Neuron (in vitro differentiated cells): ENCODE data around the gene ARPC2.
"Not testable (repeated sequence)": the region's sequence is repeated elsewhere in the genome, so short reads cannot be mapped to it uniquely, and the experiment has no call there.

Experiments used
- H2AFZ ChIP-seq: one replicate; pipeline ENCODE4 v1.6.1; 2013; ENCODE audit warnings: low read depth, mild to moderate bottlenecking, inconsistent platforms, low read length, moderate library complexity
- H3K27me3 ChIP-seq: one replicate; pipeline ENCODE4 v1.6.1; 2013; ENCODE audit warnings: low read length; ENCODE audit not compliant: insufficient read depth
- H3K36me3 ChIP-seq: one replicate; pipeline ENCODE4 v1.6.1; 2013; ENCODE audit warnings: low read length; ENCODE audit not compliant: insufficient read depth
- H3K4me1 ChIP-seq: one replicate; pipeline ENCODE4 v1.6.1; 2013; ENCODE audit warnings: low read length; ENCODE audit not compliant: insufficient read depth
- H3K4me3 ChIP-seq: 2 replicates; pipeline ENCODE4 v1.5.1; 2013; ENCODE audit warnings: mild to moderate bottlenecking, low read length, moderate library complexity
- H3K9me3 ChIP-seq: one replicate; pipeline ENCODE4 v1.6.1; 2013; ENCODE audit warnings: low read length

Gene ARPC2

DNA sequence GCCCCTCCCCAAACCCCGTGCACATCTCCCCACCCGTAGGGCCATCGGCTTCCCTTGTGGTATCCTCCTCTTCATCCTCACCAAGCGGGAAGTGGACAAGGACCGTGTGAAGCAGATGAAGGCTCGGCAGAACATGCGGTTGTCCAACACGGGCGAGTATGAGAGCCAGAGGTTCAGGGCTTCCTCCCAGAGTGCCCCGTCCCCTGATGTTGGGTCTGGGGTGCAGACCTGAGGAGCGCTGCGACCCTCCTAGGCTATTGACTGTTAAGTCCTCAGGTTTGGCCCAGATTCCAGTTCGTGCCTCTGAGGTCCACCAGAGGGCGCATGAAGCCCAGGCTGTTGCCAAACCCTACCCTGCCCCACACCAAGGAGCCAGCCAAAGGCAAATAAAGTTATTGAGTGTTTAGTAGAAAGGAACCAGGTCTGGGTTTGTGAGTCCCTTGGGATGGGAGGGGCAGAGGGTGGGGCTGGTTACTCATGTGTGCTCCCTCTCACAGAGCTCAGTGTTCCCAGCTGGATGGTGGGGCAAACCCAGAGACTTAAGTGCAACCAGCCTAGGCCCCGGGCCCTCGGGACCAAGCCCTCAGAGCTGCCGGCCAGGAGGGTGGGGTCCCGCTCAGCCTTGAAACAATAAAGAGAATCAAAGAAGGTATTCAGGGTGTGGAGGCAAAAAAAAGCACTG is 55.7 kb downstream of the ARPC2 start:
- Histone ChIP-seq H3K4me3 (no peak overlapping the region), H3K9me3 (no peaks in the 10 kb centered on the region), H3K27me3 (no peaks in the 10 kb centered on the region), H3K4me1 (peaks cover 13% of the 10 kb centered on the region), H2AFZ (no peak overlapping the region), H3K36me3 (peaks cover 13% of the 10 kb centered on the region)

GRCh38 chr2:218273214-218273907 is 56.4 kb downstream of the ARPC2 start:
- H2AFZ ChIP-seq, H3K27me3 ChIP-seq, H3K4me3 ChIP-seq, H3K9me3 ChIP-seq: not testable (repeated sequence)
- Histone ChIP-seq H3K36me3 (peaks cover 13% of the 10 kb centered on the region), H3K4me1 (peaks cover 13% of the 10 kb centered on the region)

DNA sequence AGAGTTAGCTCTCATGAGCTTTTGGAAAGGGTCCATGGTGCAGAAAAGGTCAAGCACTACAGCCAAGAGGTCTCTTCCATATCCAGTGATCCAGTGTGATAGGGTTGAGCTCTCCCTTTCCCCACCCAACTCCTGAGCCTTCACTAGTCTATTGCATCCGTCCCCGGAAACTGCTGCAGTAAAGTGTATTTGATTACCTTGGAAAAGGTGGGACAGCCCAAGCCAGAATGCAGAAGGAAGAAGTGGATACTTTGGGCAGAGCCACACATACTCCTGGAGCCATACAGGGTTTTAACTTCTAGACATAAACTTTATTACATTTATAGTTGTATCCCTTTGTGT is 56.9 kb downstream of the ARPC2 start:
- H2AFZ ChIP-seq, result no peak overlapping the region
- H3K4me3 ChIP-seq, result no peak overlapping the region
- H3K27me3 ChIP-seq, result no peaks in the 10 kb centered on the region
- no peaks in the 10 kb centered on the region for H3K9me3 ChIP-seq
- peaks cover 13% of the 10 kb centered on the region for H3K4me1 ChIP-seq
- peaks cover 13% of the 10 kb centered on the region for H3K36me3 ChIP-seq

- H3K27me3 ChIP-seq, result no peaks in the 10 kb centered on the region
- H2AFZ ChIP-seq, result no peak overlapping the region
- no peak overlapping the region for H3K4me3 ChIP-seq
- peaks cover 13% of the 10 kb centered on the region for H3K4me1 ChIP-seq
- peaks cover 13% of the 10 kb centered on the region for H3K36me3 ChIP-seq
- H3K9me3 ChIP-seq, result no peaks in the 10 kb centered on the region
Measured at GRCh38 chr2:218274586-218274985, 57.6 kb downstream of the ARPC2 start.

DNA sequence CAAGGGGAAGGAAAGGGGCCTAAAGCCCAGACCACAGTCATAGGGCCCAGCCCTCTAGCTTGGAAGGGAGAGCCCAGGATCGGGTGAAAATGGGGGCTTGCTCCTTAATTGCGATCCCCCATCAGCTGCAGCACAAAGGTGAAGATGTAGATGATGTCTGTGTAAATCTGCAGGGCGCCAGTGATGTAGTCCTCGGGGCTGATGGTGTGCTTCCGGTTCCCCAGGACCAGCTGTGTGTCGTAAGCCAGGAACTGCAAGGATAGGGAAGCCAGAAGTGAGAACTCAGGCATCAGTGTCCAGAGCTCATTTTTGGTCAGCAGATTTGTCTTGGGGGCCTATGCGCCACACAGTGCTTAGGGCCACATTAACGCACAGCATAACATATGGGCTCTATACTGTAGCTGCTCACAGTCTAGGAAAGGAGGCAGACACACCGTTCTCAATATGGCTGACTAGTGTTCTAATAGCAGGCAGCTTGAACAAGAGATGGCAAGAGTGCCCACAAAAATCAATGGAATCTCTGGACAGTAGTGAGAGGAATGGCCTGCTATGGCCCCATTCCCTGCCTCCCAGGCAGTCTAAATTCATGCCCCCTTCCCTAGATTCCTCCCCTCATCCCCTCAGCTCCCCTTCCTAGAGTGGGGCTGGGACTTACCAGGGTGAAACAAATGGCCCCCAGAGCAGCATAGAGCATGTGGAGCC is 58.5 kb downstream of the ARPC2 start:
- H3K36me3 ChIP-seq, result peaks cover 13% of the 10 kb centered on the region
- H3K27me3 ChIP-seq, result no peaks in the 10 kb centered on the region
- H3K9me3 ChIP-seq, result no peaks in the 10 kb centered on the region
- peaks cover 13% of the 10 kb centered on the region for H3K4me1 ChIP-seq
- H3K4me3 ChIP-seq, result no peak overlapping the region
- no peak overlapping the region for H2AFZ ChIP-seq

GRCh38 chr2:218276986-218277755 is 60.2 kb downstream of the ARPC2 start:
- no peaks in the 10 kb centered on the region for H3K9me3 ChIP-seq
- H2AFZ ChIP-seq, result no peak overlapping the region
- H3K4me3 ChIP-seq, result no peak overlapping the region
- peaks cover 13% of the 10 kb centered on the region for H3K36me3 ChIP-seq
- H3K27me3 ChIP-seq, result no peaks in the 10 kb centered on the region
- H3K4me1 ChIP-seq, result no peaks in the 10 kb centered on the region

DNA sequence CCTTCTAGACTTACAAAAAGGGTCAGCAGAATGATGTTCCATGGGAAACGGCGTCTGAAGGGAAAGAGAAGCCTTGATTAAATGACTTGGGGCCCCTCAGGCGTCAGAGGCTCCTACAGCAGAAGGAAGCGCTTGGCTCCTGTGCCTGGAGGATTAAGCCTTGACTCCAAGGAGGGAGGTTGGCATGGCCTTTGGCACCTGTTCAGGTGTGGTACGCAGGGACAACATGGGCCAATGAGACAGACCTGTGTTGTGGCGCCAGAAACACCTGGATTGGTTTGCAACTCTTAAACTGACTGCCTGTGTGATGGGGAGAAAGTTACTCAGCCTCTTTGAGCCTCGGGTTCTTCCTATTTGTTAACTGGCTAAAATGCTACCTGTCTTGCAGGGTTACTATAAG is 60.9 kb downstream of the ARPC2 start:
- peaks cover 13% of the 10 kb centered on the region for H3K36me3 ChIP-seq
- no peaks in the 10 kb centered on the region for H3K27me3 ChIP-seq
- H3K9me3 ChIP-seq, result no peaks in the 10 kb centered on the region
- H3K4me3 ChIP-seq, result no peak overlapping the region
- no peaks in the 10 kb centered on the region for H3K4me1 ChIP-seq
- no peak overlapping the region for H2AFZ ChIP-seq

DNA sequence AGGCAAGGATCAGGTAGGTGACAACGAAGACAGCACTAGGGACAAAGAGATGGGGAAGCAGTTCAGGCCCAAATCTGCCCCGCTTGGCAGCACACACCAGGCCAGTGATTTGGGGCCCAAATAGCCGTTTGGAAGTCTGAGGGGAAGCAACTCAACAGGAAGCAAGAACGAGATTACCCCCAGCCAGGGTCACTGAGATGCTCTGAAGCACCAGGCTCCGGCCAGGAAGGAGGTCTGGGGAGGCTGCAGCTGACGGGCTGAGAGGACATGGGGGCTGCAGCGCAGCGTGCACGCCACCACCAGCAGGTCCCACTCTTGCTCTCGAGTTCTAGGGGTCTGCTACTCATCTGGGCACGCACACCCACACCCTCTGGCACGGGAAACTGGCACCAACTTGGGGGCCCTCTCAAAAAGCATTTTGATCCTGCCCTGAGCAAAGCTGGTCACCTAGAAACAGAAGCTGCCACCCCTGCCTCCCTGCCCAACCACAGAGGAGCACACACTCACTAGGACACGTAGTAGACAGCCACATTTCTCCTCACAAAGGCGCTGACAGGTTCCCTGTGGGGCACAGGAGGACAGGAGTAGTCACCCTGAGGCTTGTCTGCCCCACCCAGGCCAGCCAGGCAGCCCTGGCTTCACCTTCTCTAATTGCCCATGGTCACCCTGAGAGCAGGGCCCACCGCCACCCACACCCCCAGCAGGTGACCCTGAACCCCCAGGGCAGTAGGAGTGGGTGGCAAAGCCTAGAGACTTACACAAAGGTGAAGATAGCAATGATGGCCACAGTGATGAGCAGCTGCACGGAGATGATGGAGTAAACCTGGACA is 61.8 kb downstream of the ARPC2 start:
- Histone ChIP-seq H3K4me3 (no peak overlapping the region), H3K4me1 (no peaks in the 10 kb centered on the region), H3K9me3 (no peaks in the 10 kb centered on the region), H3K27me3 (no peaks in the 10 kb centered on the region), H3K36me3 (peaks cover 13% of the 10 kb centered on the region), H2AFZ (no peak overlapping the region)

- H3K36me3 ChIP-seq, result peaks cover 7% of the 10 kb centered on the region
- H3K9me3 ChIP-seq, result no peaks in the 10 kb centered on the region
- H3K27me3 ChIP-seq, result no peaks in the 10 kb centered on the region
- no peak overlapping the region for H3K4me3 ChIP-seq
- H3K4me1 ChIP-seq, result no peaks in the 10 kb centered on the region
- H2AFZ ChIP-seq, result no peak overlapping the region
Measured at GRCh38 chr2:218280260-218280870, 63.4 kb downstream of the ARPC2 start.

GRCh38 chr2:218281449-218281848 is 64.5 kb downstream of the ARPC2 start:
- Histone ChIP-seq H3K27me3 (no peaks in the 10 kb centered on the region), H3K4me3 (no peak overlapping the region), H3K36me3 (peaks cover 3% of the 10 kb centered on the region), H3K4me1 (peaks cover 2% of the 10 kb centered on the region), H3K9me3 (no peaks in the 10 kb centered on the region), H2AFZ (no peak overlapping the region)

DNA sequence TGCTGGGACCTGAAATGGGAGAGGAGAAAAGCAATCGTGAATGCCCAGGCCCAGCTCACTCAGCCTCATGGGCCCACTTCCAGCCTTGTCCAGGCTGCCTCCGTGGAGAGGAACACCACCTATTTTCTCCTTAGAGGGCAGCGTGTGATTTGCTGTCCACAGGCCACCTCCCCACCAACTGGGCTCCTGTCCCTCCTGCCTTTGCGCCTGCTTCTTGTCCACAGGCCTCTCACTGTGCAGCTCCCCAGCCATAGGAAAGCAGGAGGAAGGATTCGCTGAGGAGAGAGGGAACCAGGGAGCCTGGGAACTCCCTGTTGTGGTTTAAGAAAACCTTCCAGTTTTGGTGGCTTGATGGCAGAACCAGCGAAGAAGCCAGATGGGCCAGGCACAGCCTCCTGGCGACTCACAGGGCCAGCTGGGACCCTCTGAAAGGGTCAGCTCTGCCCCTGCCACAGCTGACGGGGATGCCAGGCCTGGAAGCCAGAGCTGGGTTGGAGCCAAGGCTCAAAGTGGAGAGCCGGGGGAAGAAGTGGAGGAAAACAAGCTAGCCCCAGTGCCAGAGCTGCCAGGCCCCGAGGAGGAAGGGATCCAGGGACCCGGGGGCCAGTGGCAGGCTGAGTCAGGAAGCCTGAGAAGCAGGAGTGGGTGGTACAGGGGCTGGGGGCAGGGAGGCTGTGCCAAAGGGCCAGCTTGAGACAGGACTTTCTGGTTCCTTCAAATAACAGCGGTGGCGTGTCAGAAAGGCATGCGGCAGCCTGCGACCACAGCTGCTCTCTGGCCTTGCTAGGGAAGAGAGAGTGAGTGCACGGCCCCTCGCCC is 65.4 kb downstream of the ARPC2 start:
- Histone ChIP-seq H2AFZ (no peak overlapping the region), H3K4me3 (no peak overlapping the region), H3K9me3 (no peaks in the 10 kb centered on the region), H3K4me1 (peaks cover 10% of the 10 kb centered on the region), H3K27me3 (no peaks in the 10 kb centered on the region), H3K36me3 (no peaks in the 10 kb centered on the region)
